GM18505 (cell line): ENCODE data around the gene MTHFD2L.
A peak's percentile ranks its signal among the peaks of the same experiment; 100 is the strongest.

Experiments used
- ATAC-seq: cut with Tn5 transposase; IDR thresholded peaks from one replicate; pipeline ENCODE4 v1.9.1; 2021; ENCODE audit not compliant: unreplicated experiment
- POLR2A ChIP-seq: IDR thresholded peaks from 4 replicates; pipeline ENCODE4 v1.6.1; 2011; ENCODE audit warnings: borderline replicate concordance; ENCODE audit not compliant: insufficient read depth, insufficient read length; ENCODE audit errors: extremely low read depth

The MTHFD2L gene

DNA sequence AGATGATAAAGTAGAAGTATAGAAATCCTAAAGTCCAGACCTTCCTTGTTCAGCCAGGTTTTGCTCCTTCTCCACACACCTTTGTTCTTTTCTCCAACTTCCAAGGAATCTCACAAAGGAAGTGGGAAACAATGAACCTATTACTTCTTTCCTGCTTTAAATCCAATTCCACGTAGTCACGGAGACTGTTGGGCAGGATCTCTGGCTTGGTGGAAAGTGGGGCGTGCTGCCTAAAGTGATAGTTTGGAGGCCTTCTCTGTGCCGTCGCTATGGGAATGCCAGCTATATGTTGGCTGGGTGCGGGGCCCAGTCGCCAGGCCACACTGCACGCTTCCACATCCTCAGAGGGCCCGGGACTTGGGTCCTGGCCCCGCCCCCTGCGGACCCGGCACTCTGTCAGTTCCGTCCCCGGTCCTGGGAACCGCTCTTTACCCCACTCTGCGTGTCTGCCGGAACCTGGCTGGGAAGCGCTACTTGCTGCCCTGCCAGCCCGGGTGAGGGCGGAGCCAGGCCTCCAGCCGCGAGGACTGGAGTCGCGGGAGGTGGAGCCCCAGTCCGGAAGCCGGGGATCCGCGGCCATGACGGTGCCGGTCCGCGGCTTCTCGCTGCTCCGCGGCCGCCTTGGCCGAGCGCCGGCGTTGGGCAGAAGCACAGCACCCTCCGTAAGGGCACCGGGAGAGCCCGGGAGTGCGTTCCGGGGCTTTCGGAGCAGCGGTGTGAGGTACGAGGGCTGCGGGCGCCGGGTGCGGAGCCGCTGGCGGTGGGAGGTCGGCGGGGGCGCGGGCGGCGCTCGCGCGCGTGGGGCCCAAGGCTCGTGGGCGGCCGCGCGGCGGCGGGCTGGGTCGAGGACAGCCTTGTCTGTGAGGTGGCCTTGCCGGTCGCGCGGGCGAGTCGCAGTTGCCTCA is at the start of gene MTHFD2L:
Gene MTHFD2L (plus strand): TSS at position 558 of the 905 bp plus-strand sequence. CDS start 21 bp downstream, at position 579.
- ATAC-seq: peak; percentile 98
- TF ChIP-seq POLR2A: peak; percentile 95

- no peak for ATAC-seq
- no peak for TF ChIP-seq POLR2A
Observed at GRCh38 chr4:74108457-74109115, 49.3 kb upstream of the MTHFD2L start.

GRCh38 chr4:74109116-74109869 is 48.6 kb upstream of the MTHFD2L start:
- no peak for TF ChIP-seq POLR2A
- no peak for ATAC-seq

DNA sequence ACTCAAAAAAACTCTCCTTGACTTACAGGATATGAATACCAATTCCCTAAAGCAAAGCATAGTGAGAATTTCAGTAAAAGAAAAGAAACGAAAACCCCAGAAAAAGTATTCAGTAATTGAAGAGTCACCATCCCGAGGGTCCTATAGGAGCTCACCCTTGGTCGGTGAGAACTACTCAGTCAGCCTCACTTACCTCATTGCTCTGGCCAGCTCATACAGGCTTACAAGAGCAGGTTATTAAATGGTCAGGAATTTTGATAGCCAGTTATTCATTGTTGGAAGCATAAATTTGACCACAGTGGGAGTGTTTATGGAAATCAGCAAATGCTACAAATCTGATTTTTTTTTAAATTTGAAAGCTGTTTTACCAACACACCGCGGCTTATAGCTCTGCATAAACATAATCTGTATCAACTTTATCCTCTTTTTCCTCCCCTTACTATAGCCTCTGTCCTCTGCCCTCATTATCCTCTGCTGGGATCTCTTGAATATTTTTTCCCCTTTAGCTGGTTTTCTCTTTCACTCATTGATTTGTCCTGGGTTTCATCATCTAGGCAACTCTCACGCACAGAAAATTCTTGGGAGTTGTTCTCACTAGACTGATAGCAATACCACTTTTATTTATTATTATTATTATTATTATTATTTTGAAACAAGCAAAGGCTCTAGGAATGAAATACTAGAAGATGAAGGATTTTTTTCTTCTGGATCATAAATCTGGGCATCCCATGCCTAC is 47.9 kb upstream of the MTHFD2L start:
- TF ChIP-seq POLR2A: no peak
- ATAC-seq: no peak

- TF ChIP-seq POLR2A: no peak
Observed at GRCh38 chr4:74110670-74111069, 47.2 kb upstream of the MTHFD2L start.

GRCh38 chr4:74111306-74111975 is 46.5 kb upstream of the MTHFD2L start:
- TF ChIP-seq POLR2A: no peak
- ATAC-seq: no peak

More at GRCh38 chr4:74110670-74111069, 47.2 kb upstream of the MTHFD2L start:
- no peak for ATAC-seq

DNA sequence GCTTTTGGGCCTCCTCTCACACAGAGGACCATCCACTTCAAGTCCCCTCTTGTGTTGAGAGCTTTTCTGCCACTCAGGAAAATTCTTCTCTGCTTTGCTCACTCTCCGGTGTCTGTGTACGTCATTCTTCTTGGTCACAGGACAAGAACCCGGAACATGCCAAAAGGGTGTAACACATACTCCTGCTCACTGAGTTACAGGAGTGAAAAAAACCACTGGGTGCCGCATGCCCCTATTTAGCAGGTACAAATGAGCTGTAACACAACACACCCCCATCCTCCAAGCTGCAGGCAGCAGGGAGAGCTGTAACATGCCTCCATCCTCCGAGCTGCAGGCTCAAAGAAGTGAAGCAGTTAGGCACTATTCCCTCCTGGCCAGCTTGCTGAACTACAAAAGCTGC is 45.9 kb upstream of the MTHFD2L start:
- ATAC-seq: no peak
- no peak for TF ChIP-seq POLR2A

DNA sequence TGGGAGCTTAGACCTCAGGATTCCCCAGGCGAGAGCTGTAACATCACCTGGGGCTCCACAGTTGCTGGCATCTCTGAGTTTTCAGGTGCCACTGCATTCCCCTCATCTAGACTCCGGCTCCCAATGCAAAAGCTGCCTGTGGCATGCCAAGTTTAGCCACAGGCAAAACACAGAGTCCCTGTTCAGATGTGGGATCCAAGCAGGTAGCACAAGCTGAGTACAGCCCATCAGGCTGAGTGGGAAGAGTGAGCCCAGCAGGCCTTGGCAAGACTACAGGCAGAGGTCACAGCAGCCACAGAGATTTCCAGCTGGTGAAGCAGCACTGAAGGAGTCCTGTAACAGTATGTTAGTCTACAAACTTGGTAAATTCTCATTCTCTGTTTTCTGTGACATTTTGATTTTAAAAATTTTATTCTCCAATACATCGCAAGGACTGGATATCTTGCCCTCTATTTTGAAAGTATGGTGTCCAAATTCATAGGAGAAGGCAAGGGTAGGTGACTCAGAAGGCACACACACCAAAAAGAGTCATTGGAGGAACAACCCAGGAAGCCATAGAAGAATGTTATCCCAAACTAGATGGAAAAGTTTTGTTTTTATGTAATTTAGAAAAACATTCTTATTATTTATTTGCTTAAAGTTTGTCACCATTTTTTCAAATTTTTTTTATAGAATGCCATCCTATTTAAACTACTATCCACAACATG is 45.4 kb upstream of the MTHFD2L start:
- ATAC-seq: no peak
- TF ChIP-seq POLR2A: no peak

DNA sequence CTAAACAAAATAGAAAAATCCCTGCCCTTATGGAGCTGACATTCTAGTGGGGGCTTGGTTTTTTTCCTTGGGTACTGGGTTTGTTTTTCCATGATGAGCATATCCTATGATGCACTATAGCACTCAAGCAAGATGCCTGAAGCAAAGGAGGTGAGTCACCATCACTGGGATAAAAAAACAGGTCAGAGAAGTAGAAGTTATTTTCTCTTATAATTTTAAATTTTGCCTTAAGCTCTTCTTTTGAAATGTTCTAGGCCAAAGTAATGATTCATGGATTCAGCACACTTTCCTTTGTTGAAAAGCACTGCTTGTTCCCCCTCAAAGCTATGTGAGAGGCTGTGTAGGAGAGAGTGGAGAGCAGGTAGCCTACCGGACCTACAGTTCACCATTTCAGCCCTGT is 43.7 kb upstream of the MTHFD2L start:
- no peak for TF ChIP-seq POLR2A
- no peak for ATAC-seq

- no peak for ATAC-seq
Observed at GRCh38 chr4:74117024-74117534, 40.8 kb upstream of the MTHFD2L start.

DNA sequence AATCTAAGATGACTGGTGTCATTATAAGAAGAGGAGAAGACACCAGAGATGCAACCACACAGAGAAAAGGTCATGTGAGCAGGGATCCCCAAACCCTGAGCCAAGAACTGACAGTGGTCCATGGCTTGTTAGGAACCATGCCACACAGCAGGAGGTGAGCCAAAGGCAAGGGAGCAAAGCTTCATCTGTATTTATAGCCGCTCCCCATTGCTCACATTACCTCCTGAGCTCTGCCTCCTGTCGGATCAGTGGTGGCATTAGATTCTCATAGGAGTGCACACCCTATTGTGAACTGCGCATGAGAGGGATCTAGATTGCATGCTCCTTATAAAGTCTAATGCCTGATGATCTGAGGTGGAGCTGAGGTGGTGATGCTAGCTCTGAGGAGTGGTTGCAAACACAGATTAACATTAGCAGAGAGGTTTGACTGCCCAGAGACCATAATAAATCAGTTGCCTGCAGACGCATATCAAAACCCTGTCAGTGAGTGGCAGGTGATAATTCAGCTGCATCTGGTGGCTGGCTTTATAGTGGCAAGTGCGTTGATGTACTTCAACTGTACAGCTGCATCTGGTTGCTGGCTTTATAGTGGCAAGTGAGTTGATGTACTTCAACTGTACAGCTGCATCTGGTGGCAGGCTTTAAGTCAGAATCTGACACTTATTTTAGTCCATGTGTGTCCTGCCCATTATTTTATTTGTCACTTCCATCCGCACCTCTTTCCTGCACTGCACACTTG is 39.1 kb upstream of the MTHFD2L start:
- no peak for TF ChIP-seq POLR2A
- ATAC-seq: no peak

More at GRCh38 chr4:74117024-74117534, 40.8 kb upstream of the MTHFD2L start:
- TF ChIP-seq POLR2A: no peak
